Measurements from ENCODE around the gene MFAP5.

DNA sequence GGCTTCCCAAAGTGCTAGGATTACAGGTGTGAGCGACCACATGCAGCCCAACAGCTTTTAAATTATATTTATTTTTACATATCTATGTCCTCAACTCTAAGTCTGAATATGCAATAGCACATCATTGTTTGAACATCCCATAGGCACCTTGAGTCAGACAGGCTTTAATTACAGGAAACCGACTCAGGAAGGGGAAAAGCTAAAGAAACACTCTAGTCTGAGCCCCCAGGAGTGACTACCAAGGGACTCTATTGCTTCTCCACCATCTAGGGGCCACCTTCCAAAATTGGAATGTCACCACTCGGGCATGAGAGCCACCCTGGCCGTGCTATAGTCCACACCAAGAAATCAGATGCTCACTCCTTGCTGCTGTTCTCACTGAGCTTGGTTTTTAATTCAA, 14.0 kb upstream of the MFAP5 start:
- TF ChIP-seq CTCF (conservative IDR thresholded peaks at IDR 0.05 in 1 of 2, IDR thresholded peaks at IDR 0.05 in 1 of 2; ENCODE audit: low read depth in 1 of 2, low read length in 2 of 2) (no peak), EZH2 (IDR thresholded peaks at IDR 0.05; ENCODE audit: low read length, missing control alignments) (no peak)

Measured in fibroblast of lung (primary cell).